Neural cell (in vitro differentiated cells): Measurements from ENCODE around the gene CTBP2. TPM values are rescaled to one million over a fixed set of nuclear protein-coding genes. Genes with fewer than 3 reads are reported as not detected.
"Not testable (repeated sequence)": the region's sequence is repeated elsewhere in the genome, so short reads cannot be mapped to it uniquely, and the experiment has no call there.

Source experiments
- H2AFZ ChIP-seq: fragments of 200-600, 300-800 bp; sonication (generic), shearing (Covaris generic); 2 replicates; pipeline ENCODE4 v1.6.0; 2014; ENCODE audit warnings: low read depth, mild to moderate bottlenecking, antibody characterized with exemption, low read length, moderate library complexity
- H3F3A ChIP-seq: fragments of 200-600 bp; shearing (Covaris generic); 2 replicates; pipeline ENCODE4 v1.6.1; 2016; ENCODE audit warnings: mild to moderate bottlenecking, moderate library complexity, mixed read lengths, antibody characterized with exemption, low read length; ENCODE audit not compliant: insufficient read depth, poor library complexity, severe bottlenecking
- H3K27ac ChIP-seq: fragments of 200-600, 300-800 bp; sonication (generic), shearing (Covaris generic); 2 replicates; pipeline ENCODE4 v1.5.1; 2014; ENCODE audit warnings: mild to moderate bottlenecking, low read length, moderate library complexity
- H3K27me3 ChIP-seq: fragments of 300-800, 200-600 bp; sonication (generic), shearing (Covaris generic); 2 replicates; pipeline ENCODE4 v1.6.0; 2014; ENCODE audit warnings: mild to moderate bottlenecking, low read depth, low read length, moderate library complexity; ENCODE audit not compliant: insufficient read depth
- H3K36me3 ChIP-seq: fragments of 300-800, 200-600 bp; sonication (generic), shearing (Covaris generic); 2 replicates; pipeline ENCODE4 v1.5.1; 2014; ENCODE audit warnings: mild to moderate bottlenecking, antibody characterized with exemption, low read length, moderate library complexity; ENCODE audit not compliant: insufficient read depth
- H3K4me2 ChIP-seq: fragments of 300-800, 200-600 bp; sonication (generic), shearing (Covaris generic); 2 replicates; pipeline ENCODE4 v1.6.0; 2014; ENCODE audit warnings: mild to moderate bottlenecking, low read length
- H3K4me3 ChIP-seq: fragments of 300-800, 200-600 bp; sonication (generic), shearing (Covaris generic); 2 replicates; pipeline ENCODE4 v1.5.1; 2014; ENCODE audit warnings: mild to moderate bottlenecking, low read length, moderate library complexity
- H3K79me2 ChIP-seq: fragments of 200-600 bp; shearing (Covaris generic); replicated peaks from 2 replicates; pipeline ENCODE4 v1.6.0; 2014; ENCODE audit warnings: mild to moderate bottlenecking, low read length, moderate library complexity; ENCODE audit not compliant: insufficient read depth
- H3K9ac ChIP-seq: fragments of 300-800, 200-600 bp; sonication (generic), shearing (Covaris generic); 2 replicates; pipeline ENCODE4 v1.6.1; 2016; ENCODE audit warnings: mild to moderate bottlenecking, low read length, mixed read lengths
- H3K9me2 ChIP-seq: fragments of 200-600 bp; shearing (Covaris generic); 2 replicates; pipeline ENCODE4 v1.6.1; 2016; ENCODE audit warnings: mild to moderate bottlenecking, low read length, mixed read lengths; ENCODE audit not compliant: insufficient read depth
- H3K9me3 ChIP-seq: fragments of 200-600, 300-800 bp; sonication (generic), shearing (Covaris generic); 2 replicates; pipeline ENCODE4 v1.6.1; 2016; ENCODE audit warnings: mild to moderate bottlenecking, mixed run types, low read length, moderate library complexity, mixed read lengths
- H4K20me1 ChIP-seq: fragments of 200-600 bp; shearing (Covaris generic); 2 replicates; pipeline ENCODE4 v1.6.1; 2016; ENCODE audit warnings: mild to moderate bottlenecking, mixed run types; ENCODE audit not compliant: insufficient read depth
- CTCF ChIP-seq: fragments of 450-650 bp; IDR thresholded peaks from 2 replicates; pipeline ENCODE4 v1.5.1; 2014; ENCODE audit warnings: antibody characterized with exemption, mild to moderate bottlenecking, moderate library complexity; ENCODE audit not compliant: poor library complexity, severe bottlenecking
- EP300 ChIP-seq: fragments of 450-650 bp; conservative IDR thresholded peaks from 2 replicates; pipeline ENCODE4 v1.6.1; 2014; ENCODE audit warnings: antibody characterized with exemption, mild to moderate bottlenecking, moderate library complexity; ENCODE audit not compliant: poor library complexity, severe bottlenecking
- EZH2 ChIP-seq: fragments of 200-600, 300-800 bp; shearing (Covaris generic), sonication (generic); IDR thresholded peaks from 2 replicates; pipeline ENCODE4 v1.6.1; 2014; ENCODE audit warnings: antibody characterized with exemption, low read length, borderline replicate concordance, mild to moderate bottlenecking; ENCODE audit not compliant: insufficient read depth, poor library complexity, severe bottlenecking
- MXI1 ChIP-seq: fragments of 450-650 bp; conservative IDR thresholded peaks from 2 replicates; pipeline ENCODE4 v1.6.1; 2014; ENCODE audit warnings: antibody characterized with exemption, mild to moderate bottlenecking; ENCODE audit not compliant: poor library complexity, severe bottlenecking
- POLR2AphosphoS5 ChIP-seq: IDR thresholded peaks from 2 replicates; pipeline ENCODE4 v1.6.1; 2012
- RAD21 ChIP-seq: fragments of 450-650 bp; conservative IDR thresholded peaks from 2 replicates; pipeline ENCODE4 v1.6.1; 2014; ENCODE audit warnings: antibody characterized with exemption, mild to moderate bottlenecking, moderate library complexity
- SMC3 ChIP-seq: fragments of 450-650 bp; conservative IDR thresholded peaks from 2 replicates; pipeline ENCODE4 v1.6.1; 2014; ENCODE audit warnings: antibody characterized with exemption, mild to moderate bottlenecking, moderate library complexity; ENCODE audit not compliant: poor library complexity
- TAF1 ChIP-seq: IDR thresholded peaks from 2 replicates; pipeline ENCODE4 v1.6.1; 2012; ENCODE audit warnings: low read depth
- polyA plus RNA-seq: library from polyadenylated mRNA; depleted of rRNA; stranded (reverse); fragments of >200 nt; gene quantifications from 2 replicates; pipeline ENCODE4 v1.2.3, GENCODE V29; 2014

The CTBP2 gene
- polyA plus RNA-seq, 1 donor from 2014 or later = 59.5 TPM

- H3K27me3 ChIP-seq = no peaks in the 10 kb centered on the region
- H4K20me1 ChIP-seq = no peaks in the 10 kb centered on the region
- no peak overlapping the region for H3K9ac ChIP-seq
- no peak overlapping the region for H3K27ac ChIP-seq
- no peaks in the 10 kb centered on the region for H3K36me3 ChIP-seq
- no peaks in the 10 kb centered on the region for H3K9me2 ChIP-seq
- no peak overlapping the region for H3K4me2 ChIP-seq
- H3F3A ChIP-seq = no peaks in the 10 kb centered on the region
- peaks cover 29% of the 10 kb centered on the region for H3K79me2 ChIP-seq
- no peaks in the 10 kb centered on the region for H3K9me3 ChIP-seq
- H3K4me3 ChIP-seq = no peak overlapping the region
- H2AFZ ChIP-seq = no peak overlapping the region
- TF ChIP-seq TAF1 = no peak
- no peak for TF ChIP-seq SMC3
- TF ChIP-seq CTCF = no peak
Observed at GRCh38 chr10:125083576-125083920, 76.8 kb downstream of the CTBP2 start.

GRCh38 chr10:125082881-125083575 is 77.3 kb downstream of the CTBP2 start:
- Histone ChIP-seq H3K9me2 (no peaks in the 10 kb centered on the region), H3F3A (no peaks in the 10 kb centered on the region), H3K9ac (no peak overlapping the region), H3K79me2 (peaks cover 29% of the 10 kb centered on the region), H3K36me3 (no peaks in the 10 kb centered on the region), H3K4me3 (no peak overlapping the region), H3K27me3 (no peaks in the 10 kb centered on the region), H3K4me2 (no peak overlapping the region), H2AFZ (no peak overlapping the region), H3K9me3 (no peaks in the 10 kb centered on the region), H4K20me1 (no peaks in the 10 kb centered on the region), H3K27ac (no peak overlapping the region)
- TF ChIP-seq EZH2 = no peak
- no peak for TF ChIP-seq EP300
- no peak for TF ChIP-seq POLR2AphosphoS5
- TF ChIP-seq RAD21 = no peak
- no peak for TF ChIP-seq SMC3
- TF ChIP-seq MXI1 = no peak
- TF ChIP-seq CTCF = no peak
- TF ChIP-seq TAF1 = no peak

- H3K79me2 ChIP-seq = peaks cover 29% of the 10 kb centered on the region
- not testable (repeated sequence) for H3K36me3 ChIP-seq, H4K20me1 ChIP-seq, H2AFZ ChIP-seq, H3K9me3 ChIP-seq, H3K27ac ChIP-seq, H3K27me3 ChIP-seq, H3K4me2 ChIP-seq, H3F3A ChIP-seq, H3K9me2 ChIP-seq, H3K4me3 ChIP-seq, H3K9ac ChIP-seq
Observed at GRCh38 chr10:125082471-125082870, 77.9 kb downstream of the CTBP2 start.
